NCI-H82 treated with DMSO at 0.1 percent for 48 hours (cell line): ENCODE results near the gene PSRC1.
"Not testable (repeated sequence)": the region's sequence is repeated elsewhere in the genome, so short reads cannot be mapped to it uniquely, and the experiment has no call there.

Experiments
- DNase-seq: peaks from one replicate; lab custom pipeline; 2025; ENCODE audit not compliant: unreplicated experiment; lab: John Stamatoyannopoulos, UW

The PSRC1 gene

GRCh38 chr1:109282952-109283747, at the start of gene PSRC1:
Gene PSRC1, minus strand, starts transcription at chr1:109283145.
- DNase-seq, result peak; percentile 93

GRCh38 chr1:109331113-109331512, 48.2 kb upstream of the PSRC1 start:
- DNase-seq, result no peak

GRCh38 chr1:109327285-109327684, 44.3 kb upstream of the PSRC1 start:
- DNase-seq, result no peak

GRCh38 chr1:109322974-109323373, 40.0 kb upstream of the PSRC1 start:
- no peak for DNase-seq

GRCh38 chr1:109319114-109319513, 36.2 kb upstream of the PSRC1 start:
- no peak for DNase-seq

GRCh38 chr1:109316506-109316905, 33.6 kb upstream of the PSRC1 start:
- DNase-seq, result no peak

- no peak for DNase-seq
Measured at GRCh38 chr1:109315288-109315687, 32.3 kb upstream of the PSRC1 start.

GRCh38 chr1:109314795-109315194, 31.9 kb upstream of the PSRC1 start:
- DNase-seq, result no peak

- no peak for DNase-seq
Measured at GRCh38 chr1:109312978-109313775, 30.2 kb upstream of the PSRC1 start.

GRCh38 chr1:109312246-109312645, 29.3 kb upstream of the PSRC1 start:
- DNase-seq, result peak; percentile 82

- no peak for DNase-seq
Measured at GRCh38 chr1:109309347-109309746, 26.4 kb upstream of the PSRC1 start.

GRCh38 chr1:109307274-109308021, 24.5 kb upstream of the PSRC1 start:
- DNase-seq, result peak; percentile 99

- peak; percentile 84 for DNase-seq
Measured at GRCh38 chr1:109306832-109307273, 23.9 kb upstream of the PSRC1 start, which contains the start of gene MYBPHL. Gene MYBPHL, minus strand, starts transcription at chr1:109307011. Its CDS starts 20 bp downstream, at chr1:109306991.

GRCh38 chr1:109305991-109306390, 23.0 kb upstream of the PSRC1 start:
- not testable (repeated sequence) for DNase-seq

- no peak for DNase-seq
Measured at GRCh38 chr1:109304226-109304920, 21.4 kb upstream of the PSRC1 start.

GRCh38 chr1:109301874-109302273, 18.9 kb upstream of the PSRC1 start:
- no peak for DNase-seq

- no peak for DNase-seq
Measured at GRCh38 chr1:109300650-109301151, 17.8 kb upstream of the PSRC1 start.

GRCh38 chr1:109299558-109300343, 16.8 kb upstream of the PSRC1 start:
- DNase-seq, result no peak

- no peak for DNase-seq
Measured at GRCh38 chr1:109298666-109299557, 16.0 kb upstream of the PSRC1 start.
